ENCODE data around the gene CCBE1.

CCBE1 gene

DNA sequence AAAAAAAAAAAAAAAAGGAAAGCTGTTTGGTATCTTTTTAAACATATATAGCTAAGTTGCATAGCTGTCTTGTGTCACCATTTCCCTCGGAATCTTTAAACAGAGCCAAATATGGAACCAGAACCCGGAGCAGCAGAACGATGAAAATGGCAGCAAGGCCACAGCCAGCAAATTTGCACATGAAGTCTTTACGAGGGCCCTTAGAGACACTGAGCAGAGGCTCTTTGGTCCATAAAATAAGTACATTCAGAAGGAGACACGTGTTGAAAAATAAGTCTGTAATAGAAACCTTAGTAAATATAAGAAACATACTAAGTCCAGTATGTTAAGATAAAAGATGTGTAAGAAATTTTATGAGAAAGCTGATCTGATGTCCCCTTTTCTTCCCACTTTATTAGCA is 16.2 kb downstream of the CCBE1 start:
- no peak for DNase-seq

DNA sequence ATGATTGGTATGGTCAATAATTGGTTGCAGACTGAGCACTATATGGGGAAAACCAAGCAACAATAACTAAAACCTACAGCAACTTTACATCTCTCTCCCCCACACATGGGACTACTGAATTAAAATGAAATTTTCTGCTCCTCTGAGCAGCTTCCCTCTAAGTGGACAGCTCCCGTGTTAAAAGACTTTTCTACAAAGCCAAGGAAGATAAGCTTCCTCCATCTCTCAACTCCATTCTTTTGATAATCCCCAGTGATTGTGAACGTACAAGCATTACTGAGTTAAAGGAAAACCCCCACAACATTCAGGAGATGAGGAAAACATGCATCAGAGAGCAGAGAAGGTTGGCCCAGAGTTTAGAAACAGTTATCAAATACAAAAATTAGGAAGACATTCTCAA is 21.9 kb downstream of the CCBE1 start:
- no peak for DNase-seq

DNA sequence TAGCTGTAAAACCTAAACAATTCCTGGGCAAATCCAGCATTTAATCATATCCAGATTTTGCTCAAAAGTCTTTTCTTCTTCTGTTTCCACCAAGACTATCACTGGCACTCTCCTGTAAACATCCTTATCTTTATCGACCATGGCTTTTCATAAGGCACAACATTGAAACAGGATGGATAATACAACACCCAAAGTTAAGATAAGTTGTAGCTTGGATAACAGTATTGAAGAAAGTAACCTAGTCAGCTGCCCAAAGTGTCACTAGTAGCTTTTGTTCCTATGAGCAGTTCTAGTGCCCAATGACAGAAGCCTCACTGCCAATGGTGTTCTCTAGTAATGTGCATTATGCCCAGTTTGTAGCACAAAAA is 22.3 kb downstream of the CCBE1 start:
- no peak for DNase-seq

DNA sequence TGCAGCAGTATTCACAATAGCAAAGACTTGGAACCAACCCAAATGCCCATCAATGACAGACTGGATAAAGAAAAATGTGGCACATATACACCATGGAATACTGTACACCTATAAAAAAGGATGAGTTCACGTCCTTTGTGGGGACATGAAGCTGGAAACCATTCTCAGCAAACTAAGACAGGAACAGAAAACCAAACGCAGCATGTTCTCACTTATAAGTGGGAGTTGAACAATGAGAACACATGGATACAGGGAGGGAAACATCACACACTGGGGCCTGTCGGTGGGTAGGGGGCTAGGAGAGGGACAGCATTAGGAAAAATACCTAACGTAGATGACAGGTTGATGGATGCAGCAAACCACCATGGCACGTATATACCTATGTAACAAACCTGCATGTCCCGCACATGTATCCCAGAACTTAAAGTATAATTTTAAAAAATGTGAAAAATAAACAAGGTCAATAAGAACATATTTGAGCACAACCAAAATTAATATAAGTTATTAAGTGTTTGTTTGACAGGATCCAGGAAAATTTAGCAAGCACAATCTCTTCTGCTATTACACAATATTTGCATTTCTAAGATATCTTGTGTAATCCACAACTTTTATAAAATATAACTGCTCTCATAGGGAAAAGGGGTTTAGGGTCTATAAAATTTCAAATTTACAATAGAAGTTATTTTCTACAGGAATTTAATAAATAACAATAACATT is 22.9 kb downstream of the CCBE1 start:
- no peak for DNase-seq

DNA sequence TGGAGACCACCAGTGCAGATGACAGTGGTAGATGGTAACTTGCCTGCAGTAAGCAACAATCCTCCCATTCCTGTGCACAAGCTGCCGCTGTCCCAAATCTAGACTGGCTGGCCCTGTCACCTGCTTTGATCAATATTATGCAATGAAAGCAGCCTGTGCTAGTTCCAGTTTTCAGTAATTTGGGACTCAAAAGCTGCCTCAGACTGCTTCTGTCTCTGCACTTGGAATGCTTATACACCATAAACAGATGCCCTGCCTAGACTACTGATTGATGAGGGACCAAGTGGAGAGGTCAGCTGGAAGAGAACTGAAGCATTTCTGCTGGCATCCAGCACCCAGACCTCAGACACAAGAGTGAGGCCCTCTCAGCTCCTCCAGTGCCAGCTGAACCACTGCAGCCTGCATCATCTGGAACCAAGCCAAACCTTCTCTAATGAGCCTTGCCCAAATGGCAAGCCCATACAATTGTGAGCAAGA is 24.9 kb downstream of the CCBE1 start:
- no peak for DNase-seq

DNA sequence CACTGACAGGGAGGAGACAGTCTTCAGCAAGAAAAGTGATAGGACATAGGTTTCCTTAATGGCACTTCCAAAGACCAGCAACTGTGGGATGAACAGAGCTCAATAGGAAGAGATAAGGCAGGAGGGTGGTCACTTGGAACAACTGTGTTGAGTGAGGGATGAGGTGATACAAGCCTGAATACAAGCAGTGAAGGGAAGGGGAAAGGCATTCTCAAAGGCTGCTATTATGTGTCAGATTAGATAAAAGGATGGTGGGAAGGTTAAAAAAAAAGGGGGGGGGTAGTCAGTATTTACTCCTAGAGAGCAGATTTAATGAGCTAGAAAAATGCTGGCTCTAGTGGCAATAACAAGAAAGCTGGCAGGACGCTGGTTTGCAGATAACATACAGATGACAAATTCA is 25.7 kb downstream of the CCBE1 start:
- no peak for DNase-seq

DNA sequence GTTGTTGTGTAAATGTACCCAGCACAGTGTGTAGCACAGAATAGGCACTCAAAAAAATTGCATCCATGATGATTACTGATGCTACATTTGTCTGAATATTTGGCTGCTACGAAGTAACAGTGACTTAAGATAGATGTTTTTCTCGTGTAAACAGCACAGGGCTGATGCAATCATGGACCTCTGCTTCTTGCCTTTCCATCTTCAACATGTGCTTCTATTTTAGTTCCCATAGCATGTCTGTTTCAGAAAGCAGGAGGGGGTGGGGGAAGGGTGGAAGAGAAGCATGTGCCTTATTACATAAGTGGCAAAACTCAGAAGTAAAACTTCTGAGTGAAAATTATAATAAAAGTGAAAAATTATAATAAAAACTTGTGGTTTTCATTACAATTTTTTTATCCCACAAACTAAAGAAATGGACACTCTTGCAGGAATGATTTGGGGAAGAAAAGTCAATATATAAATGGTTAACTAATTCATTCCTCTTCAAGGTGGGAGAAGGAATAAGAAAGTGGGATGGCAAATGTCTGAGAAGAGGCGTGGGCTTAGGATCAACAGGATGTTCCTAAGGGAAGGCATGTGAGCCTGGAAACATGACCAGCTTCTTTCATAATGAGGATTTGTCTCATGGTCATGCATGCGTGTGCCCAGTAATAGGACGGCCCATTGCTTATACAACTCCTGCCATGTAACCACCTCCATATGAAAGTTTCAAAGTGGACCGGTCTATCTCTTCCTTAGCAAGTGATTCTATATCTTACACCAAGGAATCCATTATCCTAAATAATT is 27.2 kb downstream of the CCBE1 start:
- DNase-seq, result peak; percentile 87

DNA sequence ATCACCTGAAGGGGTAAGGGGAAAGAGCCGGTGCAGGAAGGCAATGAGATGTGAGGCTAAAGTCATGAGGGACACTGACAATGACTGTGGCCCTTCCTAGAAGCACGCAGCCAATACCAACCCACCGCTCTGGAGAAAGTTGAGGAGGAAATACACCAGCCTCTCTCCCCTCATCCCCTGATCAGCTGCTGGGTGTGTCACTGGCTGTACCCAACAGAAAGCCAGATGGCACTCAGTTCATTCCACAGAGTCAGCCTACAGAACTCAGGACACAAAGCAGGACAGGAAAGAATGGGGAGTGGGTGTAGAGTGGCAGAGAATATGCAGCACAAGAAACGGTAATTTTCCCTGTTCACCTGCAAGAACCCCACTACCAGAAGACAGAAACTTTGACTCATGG is 29.7 kb downstream of the CCBE1 start:
- DNase-seq, result no peak

DNA sequence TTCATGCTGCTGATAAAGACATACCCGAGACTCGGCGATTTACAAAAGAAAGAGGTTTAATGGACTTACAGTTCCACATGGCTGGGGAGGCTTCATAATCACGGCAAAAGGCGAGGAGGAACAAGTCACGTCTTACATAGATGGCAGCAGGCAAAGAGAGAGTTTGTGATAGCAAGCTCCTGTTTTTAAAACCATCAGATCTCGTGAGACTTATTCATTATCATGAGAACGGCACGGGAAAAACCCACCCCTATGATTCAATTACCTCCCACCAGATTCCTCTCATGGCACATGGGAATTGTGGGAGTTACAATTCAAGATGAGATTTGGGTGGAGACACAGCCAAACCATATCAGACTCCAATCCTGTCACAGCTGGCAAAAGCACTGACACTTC is 31.2 kb downstream of the CCBE1 start:
- DNase-seq, result peak; percentile 59

DNA sequence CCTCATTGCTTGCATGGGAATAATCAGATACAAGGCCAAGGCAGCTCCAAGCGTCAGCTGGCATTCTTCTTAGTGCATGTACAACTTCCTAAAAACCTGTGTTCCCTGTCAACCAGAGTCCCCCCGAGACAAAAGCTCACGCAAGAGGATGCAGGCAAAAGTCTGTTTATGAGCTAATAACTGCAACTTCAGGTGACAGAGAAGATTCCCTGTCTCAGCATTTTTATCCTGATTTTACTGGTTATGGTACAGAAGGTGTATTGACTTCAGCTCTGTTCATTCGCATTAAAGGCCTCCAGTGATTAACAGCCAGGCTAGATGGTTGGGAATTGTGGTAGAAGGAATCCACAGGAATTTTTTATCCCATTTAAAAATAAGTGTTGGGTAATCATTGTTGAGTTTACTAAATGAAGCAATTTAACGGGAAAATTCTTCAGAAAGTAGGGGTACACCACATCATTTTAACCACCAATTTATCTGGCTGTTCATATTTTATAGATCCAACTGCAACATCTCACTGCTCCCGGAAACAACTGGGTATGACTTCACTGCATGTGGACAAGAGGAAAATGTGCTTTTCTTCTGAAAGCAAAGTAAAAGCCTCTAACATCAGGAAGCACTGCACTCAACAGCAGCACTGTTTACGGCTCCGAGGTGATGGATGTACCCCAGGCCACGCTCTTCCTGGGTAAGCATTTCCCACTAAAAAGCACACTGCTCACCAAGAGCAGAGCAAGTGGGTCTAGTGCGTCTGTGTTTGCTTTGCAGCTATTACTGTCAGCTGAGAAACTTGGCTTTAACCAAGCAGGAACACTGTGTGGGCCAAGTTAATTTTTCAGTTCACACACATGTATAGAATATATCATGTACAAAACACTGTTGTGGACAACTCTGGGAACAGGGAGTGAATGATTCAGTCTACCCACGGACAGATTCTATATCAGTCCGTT is 31.9 kb downstream of the CCBE1 start:
- peak; percentile 80 for DNase-seq

DNA sequence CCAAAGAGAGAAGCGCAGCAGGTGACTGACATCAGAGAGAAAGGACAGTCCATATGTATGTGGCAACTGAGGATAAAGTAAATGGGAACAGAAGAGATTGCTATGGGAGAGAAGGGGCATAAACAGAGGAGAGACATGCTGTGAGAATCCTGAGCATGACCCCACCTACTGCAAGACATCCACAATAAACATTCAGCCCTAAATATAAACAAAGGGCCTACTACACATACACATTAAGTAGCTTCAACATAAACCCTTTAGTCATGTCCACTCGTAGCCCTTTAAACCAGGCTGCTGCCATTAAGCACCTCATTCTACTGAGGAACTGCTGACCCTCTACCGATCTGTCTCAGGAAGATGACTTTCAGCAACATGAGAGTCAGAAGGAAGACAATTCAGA is 32.9 kb downstream of the CCBE1 start:
- DNase-seq, result no peak

DNA sequence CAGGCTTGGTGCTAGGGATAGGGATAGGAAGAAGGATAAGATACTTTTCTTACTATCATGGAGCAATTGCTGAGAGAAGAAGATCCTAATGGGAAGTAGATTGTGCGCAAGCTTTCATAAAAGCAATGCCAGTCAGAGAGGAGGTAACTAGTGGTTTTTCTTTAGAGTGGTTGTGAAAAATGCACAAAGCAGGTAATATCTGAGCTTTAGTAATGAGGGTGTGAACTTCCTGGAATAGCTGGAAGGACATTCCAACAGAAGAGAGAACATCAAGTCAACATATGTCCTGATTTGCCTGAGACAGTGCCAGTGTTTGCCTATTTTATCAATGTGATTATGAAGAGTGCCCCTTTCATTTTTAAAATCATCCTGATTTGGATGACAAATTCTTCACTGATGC is 34.1 kb downstream of the CCBE1 start:
- no peak for DNase-seq

DNA sequence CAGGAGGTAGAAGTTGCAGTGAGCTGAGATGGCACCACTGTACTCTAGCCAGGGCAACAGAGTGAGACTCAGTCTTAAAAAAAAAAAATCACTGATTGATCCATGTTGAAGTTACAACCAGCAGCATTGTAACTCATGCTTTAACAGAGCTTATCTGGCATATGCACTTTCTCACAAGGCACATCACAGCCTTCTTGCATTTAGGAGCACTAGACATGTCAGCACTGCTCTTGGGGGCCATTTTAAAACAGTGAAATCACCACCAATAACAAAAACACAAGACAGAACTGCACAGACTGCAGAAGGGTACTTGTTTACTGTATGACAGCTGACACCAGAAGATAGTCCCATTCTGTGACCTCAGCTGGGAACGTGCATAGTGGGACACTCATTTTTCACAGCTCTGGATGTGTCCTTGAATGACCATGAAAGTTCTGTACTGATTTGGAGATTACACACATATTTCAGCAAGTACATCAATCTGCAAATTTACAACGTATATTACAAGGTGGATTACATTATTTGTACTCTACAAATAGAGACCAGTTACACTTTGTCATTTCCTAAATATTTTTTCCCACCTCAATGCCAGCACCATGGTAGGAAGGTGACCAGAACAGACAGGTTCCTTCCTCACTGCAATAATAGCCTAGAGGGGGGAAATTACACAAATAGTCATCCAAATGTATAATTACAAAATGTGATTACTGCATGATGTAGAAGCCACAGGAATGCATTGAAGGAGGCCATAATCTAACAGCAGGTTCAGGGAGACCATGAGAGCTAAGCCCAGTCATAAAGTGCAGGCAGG is 35.1 kb downstream of the CCBE1 start:
- DNase-seq, result peak; percentile 52

DNA sequence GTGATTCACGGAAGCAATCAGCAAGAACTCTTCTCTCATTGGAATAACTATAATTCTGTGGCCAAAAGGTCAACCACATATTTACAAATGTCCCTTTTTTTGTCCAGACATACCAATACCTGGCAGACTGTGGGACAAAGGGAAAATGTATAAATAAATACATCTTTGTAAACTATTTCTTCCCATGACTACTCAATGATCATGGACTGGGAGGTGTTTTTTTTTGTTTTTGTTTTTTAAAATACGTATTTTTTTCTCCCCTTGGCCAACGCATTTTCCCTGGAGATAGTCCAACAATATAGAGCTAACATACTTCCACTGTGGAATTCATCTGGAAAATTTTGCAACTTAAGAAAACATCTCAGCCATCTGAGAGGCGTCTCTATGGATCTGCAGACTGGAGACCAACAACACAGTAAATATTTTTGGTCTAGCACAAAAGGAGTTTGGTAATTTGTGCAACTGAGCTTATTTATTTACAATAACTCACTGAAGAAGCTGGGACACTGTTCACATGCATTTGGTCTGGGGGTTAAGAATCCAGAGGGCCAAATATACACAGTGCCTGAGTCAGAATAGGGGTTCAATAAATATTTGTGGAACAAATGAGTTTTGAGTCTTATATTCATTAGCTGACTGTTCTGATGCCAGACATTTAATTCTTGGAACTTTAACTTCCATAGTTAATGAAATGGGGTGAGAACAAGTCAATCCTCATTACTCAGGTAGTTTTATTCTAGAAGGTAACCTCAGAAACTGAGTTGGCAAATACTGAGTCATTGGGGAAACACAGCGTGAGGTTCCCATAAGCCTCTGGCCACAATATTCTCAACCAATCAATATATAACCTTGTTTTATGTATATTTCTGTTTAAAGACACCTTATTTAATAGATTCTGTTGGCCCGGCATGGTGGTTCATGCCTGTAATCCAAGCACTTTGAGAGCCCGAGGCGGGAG is 36.2 kb downstream of the CCBE1 start:
- peak; percentile 80 for DNase-seq

DNA sequence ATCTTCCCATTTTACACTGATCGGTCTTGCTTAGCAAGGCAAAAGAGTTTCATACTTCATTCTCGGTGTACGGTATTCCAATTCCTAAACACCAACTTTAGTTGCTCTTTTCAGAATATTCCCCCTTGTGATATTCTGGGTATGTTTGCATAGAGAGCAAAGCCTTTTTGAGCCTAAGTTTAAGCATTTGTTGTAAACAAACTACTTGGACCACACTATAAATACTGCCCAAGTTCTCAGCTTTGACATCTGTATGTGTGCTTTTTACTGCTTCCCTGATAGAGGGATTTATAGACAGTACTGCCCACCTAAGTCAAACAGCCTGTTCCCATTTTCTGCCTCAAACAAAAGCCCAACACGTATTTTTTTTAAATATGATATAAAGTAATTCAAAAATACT is 36.9 kb downstream of the CCBE1 start:
- DNase-seq, result no peak

DNA sequence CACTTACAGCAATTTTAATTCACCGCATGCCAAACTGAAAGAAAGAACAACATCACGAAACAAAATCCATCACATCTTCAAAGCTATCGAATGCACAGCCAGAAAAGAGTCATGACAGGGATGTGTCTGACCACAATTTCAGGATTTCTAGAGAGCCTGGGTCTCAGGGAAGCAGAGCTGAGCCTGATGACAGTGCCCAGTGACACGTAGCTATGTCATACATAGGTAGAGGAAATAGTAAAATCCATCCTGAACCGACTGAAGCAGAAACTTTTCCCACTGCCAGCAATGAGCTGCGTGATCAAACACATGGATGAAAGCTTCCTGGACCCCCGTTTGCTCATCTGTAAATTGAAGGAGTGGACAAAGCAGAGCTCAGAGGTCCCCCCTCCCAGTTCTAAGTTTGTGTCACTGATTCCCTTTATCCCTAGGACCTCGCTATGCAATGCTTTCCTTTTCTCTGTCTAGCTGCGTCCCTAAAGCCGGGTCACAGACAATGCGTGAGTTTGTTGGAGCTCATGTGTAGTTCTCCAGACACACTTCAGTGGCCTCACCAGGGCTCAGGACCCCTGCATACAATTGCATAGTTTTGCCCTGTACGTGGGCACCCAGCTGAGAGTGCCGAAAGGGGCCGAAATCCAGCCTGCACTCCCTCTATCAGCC is 37.6 kb downstream of the CCBE1 start:
- DNase-seq, result no peak

DNA sequence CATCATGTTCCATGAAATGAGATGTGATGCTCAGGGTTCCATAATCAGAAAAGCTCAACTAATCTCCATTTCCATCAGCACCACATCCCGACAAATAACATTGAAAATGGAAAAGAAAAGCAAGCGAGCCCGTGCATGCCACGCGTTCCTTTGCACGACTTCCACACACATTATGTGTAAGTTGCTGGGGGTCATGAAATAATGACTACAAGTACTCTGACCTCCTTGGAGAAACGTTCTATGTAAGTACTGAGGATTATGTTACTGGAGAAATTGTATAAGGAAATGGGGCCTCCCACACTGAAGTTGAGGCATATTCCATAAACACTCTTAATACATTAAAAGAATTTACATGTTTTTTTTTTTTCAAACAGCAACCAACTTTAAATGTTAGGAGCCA is 38.3 kb downstream of the CCBE1 start:
- DNase-seq, result no peak

DNA sequence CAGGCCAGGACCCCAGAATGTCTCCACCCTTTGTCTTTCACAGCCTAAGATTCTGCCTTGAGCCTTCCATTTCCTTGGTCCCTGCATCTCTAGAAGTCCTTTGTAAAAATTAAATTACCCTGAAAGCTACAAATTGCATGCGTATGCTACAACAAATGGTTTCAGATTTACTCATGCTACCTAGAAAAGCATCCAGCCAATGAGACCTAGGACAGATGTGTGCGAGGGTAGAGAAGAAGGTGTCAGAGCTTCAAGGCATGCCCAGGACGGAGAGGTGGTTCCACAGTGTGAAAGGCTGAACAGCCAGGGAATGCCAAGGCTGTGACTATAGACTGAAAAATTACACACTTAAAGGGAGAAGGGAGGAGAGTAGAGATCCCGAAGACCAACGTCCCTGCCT is 40.2 kb downstream of the CCBE1 start:
- no peak for DNase-seq

DNA sequence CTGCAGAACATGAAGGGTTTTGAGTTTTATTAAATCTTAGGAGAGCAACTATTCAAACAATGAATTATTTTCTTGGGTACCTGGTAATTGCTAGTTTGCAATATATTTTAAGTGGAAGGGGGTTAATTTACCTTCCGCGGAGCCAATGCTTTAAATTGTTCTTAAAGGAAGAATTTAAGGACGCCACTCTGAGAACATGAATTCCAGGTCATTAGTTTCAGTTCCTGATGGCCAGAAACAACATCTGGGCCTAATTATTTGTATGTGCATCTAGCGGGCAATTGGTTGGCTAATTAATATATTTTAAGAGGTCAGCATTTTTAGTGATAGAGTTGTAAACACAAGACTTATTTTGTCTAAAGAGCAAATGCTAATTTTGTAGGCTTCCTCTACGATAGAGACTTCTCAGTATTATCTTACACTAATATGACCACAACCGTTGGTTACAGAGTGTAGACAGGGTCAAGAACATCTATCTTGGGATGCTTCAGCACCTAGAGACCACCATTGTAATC is 40.8 kb downstream of the CCBE1 start:
- no peak for DNase-seq

DNA sequence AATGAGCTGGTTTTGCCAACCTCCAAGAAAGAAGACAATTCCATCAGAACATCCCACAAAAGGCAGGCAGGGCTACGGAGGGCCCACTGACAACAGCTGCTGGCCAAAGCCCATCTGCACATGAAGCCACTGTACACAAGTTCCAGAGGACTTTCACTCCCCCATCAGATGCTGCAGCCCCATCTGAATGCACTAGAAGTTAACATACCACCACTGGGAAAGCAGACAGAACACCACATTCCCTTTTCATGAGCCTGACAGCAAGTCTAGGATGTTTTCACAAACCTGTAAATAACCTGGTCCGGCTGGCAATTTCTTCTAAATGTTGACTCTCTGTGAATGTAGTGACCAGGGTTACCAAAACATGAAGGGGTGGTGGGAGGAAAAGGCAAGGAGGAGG is 41.5 kb downstream of the CCBE1 start:
- no peak for DNase-seq

All from fibroblast of skin of abdomen (primary cell).